ENCODE measurements around the gene RHBDD1. TPM values are rescaled to one million over a fixed set of nuclear protein-coding genes. Genes with fewer than 3 reads are reported as not detected.
"Not testable (repeated sequence)": the region's sequence is repeated elsewhere in the genome, so short reads cannot be mapped to it uniquely, and the experiment has no call there.

RHBDD1 gene
- total RNA-seq, 1 donor from 2014 or later = 29.9 TPM

DNA sequence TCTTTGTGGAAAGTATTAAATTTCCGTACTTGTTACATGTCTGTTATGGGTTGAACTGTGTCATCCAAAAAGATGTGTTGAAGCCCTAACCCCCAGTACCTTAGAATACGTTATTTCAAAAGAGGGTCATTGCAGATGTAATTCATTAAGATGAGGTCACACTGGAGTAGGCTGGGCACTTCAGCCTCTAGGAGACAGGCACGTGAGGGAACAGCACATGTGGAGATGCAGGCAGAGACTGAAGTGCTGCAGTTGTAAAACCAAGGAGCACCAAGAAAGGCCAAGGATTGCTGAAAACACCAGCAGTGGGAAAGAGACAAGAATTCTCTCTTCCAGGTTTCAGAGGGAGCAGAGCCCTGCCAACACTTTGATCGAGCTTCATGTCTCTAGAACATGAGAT is 4.6 kb upstream of the RHBDD1 start:
- Mint-ChIP-seq H3K4me3 (ENCODE audit: unreplicated experiment) (no peak overlapping the region), H3K9me3 (ENCODE audit: unreplicated experiment) (peaks cover under 1% of the 10 kb centered on the region), H3K36me3 (ENCODE audit: unreplicated experiment) (no peaks in the 10 kb centered on the region), H3K27me3 (ENCODE audit: unreplicated experiment) (no peaks in the 10 kb centered on the region), H3K27ac (ENCODE audit: unreplicated experiment) (no peak overlapping the region), H3K4me1 (ENCODE audit: low read depth, unreplicated experiment) (peaks cover 9% of the 10 kb centered on the region)
- TF ChIP-seq, protein P1, sequence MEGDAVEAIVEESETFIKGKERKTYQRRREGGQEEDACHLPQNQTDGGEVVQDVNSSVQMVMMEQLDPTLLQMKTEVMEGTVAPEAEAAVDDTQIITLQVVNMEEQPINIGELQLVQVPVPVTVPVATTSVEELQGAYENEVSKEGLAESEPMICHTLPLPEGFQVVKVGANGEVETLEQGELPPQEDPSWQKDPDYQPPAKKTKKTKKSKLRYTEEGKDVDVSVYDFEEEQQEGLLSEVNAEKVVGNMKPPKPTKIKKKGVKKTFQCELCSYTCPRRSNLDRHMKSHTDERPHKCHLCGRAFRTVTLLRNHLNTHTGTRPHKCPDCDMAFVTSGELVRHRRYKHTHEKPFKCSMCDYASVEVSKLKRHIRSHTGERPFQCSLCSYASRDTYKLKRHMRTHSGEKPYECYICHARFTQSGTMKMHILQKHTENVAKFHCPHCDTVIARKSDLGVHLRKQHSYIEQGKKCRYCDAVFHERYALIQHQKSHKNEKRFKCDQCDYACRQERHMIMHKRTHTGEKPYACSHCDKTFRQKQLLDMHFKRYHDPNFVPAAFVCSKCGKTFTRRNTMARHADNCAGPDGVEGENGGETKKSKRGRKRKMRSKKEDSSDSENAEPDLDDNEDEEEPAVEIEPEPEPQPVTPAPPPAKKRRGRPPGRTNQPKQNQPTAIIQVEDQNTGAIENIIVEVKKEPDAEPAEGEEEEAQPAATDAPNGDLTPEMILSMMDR (IDR thresholded peaks at IDR 0.05; ENCODE audit: partially characterized antibody, unreplicated experiment) = no peak
- DNase-seq = no peak

DNA sequence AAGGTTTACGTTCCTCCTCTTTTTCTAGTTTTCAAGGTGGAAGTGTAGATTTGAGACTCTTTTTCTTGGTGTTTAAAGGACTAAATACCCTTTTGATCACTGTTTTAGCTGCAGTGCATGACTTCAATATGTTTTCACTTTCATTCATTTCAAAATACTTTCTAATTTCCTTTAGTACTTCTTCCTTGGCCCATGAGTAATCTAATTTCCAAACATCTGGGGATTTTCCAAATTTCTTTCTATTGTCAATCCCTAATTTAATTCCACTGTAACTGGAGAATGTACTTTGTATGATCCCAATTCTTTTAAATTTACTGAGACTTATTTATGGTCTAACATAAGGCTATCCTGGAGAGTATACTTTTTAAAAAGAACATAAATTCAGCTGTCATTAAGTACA is 3.8 kb upstream of the RHBDD1 start:
- H3K27me3 Mint-ChIP-seq (ENCODE audit: unreplicated experiment) = no peaks in the 10 kb centered on the region
- peaks cover 14% of the 10 kb centered on the region for H3K4me1 Mint-ChIP-seq (ENCODE audit: low read depth, unreplicated experiment)
- no peak overlapping the region for H3K27ac Mint-ChIP-seq (ENCODE audit: unreplicated experiment)
- H3K9me3 Mint-ChIP-seq (ENCODE audit: unreplicated experiment) = peaks cover 1% of the 10 kb centered on the region
- no peak for DNase-seq
- H3K4me3 Mint-ChIP-seq (ENCODE audit: unreplicated experiment) = no peak overlapping the region
- TF ChIP-seq, protein P1 (IDR thresholded peaks at IDR 0.05; ENCODE audit: partially characterized antibody, unreplicated experiment) = no peak
- H3K36me3 Mint-ChIP-seq (ENCODE audit: unreplicated experiment) = no peaks in the 10 kb centered on the region

DNA sequence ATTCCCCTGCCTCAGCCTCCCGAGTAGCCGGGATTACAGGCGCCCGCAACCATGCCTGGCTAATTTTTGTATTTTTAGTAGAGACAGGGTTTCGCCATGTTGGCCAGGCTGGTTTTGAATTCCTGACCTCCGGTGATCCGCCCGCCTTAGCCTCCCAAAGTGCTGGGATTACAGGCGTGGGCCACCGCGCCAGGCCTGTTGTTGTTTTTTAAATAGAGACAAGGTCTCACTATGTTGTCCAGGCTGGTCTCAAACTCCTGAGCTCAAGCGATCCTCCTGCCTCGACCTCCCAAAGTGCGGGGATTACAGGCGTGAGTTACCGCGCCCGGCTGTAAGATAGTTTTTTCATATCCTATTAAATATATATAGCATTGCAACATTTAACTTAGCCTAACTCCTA is 974 bp upstream of the RHBDD1 start:
- DNase-seq; H3K36me3 Mint-ChIP-seq (ENCODE audit: unreplicated experiment); H3K9me3 Mint-ChIP-seq (ENCODE audit: unreplicated experiment); H3K27me3 Mint-ChIP-seq (ENCODE audit: unreplicated experiment): not testable (repeated sequence)
- Mint-ChIP-seq H3K27ac (ENCODE audit: unreplicated experiment) (peak overlapping the region; percentile 94), H3K4me1 (ENCODE audit: low read depth, unreplicated experiment) (peaks cover 19% of the 10 kb centered on the region), H3K4me3 (ENCODE audit: unreplicated experiment) (peak overlapping the region; percentile 97)

DNA sequence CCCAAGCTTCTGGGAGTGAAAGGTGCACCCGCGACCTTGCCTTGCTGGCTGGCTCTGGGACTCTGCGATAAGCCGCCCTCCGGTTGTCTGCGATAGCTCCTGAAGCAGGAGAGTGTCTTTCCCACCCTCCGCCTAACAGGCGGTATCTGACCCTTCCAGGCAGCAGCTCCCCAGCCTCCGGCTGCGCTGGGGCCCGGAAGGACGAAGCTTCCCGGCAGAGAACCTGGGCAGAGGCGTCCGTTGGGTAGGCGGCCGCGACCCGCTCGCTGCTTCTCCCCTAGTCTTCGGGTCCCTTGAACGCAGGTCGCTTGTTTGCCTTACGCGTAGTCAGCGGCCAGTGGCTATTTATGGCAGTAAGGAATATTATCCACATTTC is 446 bp upstream of the RHBDD1 start:
- peaks cover 23% of the 10 kb centered on the region for H3K4me1 Mint-ChIP-seq (ENCODE audit: low read depth, unreplicated experiment)
- H3K36me3 Mint-ChIP-seq (ENCODE audit: unreplicated experiment) = no peaks in the 10 kb centered on the region
- no peaks in the 10 kb centered on the region for H3K27me3 Mint-ChIP-seq (ENCODE audit: unreplicated experiment)
- peak overlapping the region; percentile 94 for H3K27ac Mint-ChIP-seq (ENCODE audit: unreplicated experiment)
- peak; percentile 63 for DNase-seq
- TF ChIP-seq, protein P1 (IDR thresholded peaks at IDR 0.05; ENCODE audit: partially characterized antibody, unreplicated experiment) = no peak
- H3K4me3 Mint-ChIP-seq (ENCODE audit: unreplicated experiment) = peak overlapping the region; percentile 97
- peaks cover 1% of the 10 kb centered on the region for H3K9me3 Mint-ChIP-seq (ENCODE audit: unreplicated experiment)

DNA sequence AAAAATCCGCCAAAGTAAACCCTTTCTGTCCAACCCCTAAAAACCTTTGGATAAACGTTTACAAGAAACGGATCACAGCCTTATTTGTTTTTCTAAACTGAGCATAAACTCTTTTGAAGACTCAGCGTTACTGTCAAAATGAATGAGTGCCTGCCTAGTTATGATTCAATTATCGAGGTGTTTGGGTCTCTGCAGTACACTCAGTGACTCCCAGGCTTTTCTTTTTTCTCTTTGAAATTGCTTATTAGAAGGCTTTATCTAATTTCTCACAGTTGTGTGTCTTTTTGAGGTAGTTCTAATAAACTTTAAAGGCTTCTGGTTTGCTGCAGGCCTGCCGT is 663 bp downstream of the RHBDD1 start:
- TF ChIP-seq, protein P1 (IDR thresholded peaks at IDR 0.05; ENCODE audit: partially characterized antibody, unreplicated experiment) = no peak
- peaks cover 25% of the 10 kb centered on the region for H3K4me1 Mint-ChIP-seq (ENCODE audit: low read depth, unreplicated experiment)
- H3K36me3 Mint-ChIP-seq (ENCODE audit: unreplicated experiment) = no peaks in the 10 kb centered on the region
- no peaks in the 10 kb centered on the region for H3K27me3 Mint-ChIP-seq (ENCODE audit: unreplicated experiment)
- DNase-seq = no peak
- peaks cover 1% of the 10 kb centered on the region for H3K9me3 Mint-ChIP-seq (ENCODE audit: unreplicated experiment)
- peak overlapping the region; percentile 94 for H3K27ac Mint-ChIP-seq (ENCODE audit: unreplicated experiment)
- H3K4me3 Mint-ChIP-seq (ENCODE audit: unreplicated experiment) = peak overlapping the region; percentile 97

DNA sequence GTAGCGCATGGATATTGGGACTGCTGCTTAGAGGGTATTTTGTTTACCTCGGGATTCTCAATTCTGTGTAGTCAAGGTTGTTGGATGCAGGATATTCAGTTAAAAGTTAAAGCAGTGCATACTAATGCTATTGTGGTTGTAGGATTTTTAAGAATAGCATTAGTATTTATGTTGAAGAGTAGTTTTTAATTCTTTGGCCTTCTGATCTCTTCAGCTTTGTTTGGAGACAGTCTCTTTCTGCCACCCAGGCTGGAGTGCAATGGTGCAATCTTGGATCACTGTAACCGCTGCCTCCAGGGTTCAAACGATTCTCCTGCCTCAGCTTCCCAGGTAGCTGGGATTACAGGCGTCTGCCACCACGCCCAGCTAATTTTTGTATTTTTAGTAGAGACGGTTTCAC is 1.5 kb downstream of the RHBDD1 start:
- peaks cover 1% of the 10 kb centered on the region for H3K9me3 Mint-ChIP-seq (ENCODE audit: unreplicated experiment)

More for the DNA sequence above, 1.5 kb downstream of the RHBDD1 start:
- H3K4me3 Mint-ChIP-seq (ENCODE audit: unreplicated experiment) = peak overlapping the region; percentile 97
- no peaks in the 10 kb centered on the region for H3K36me3 Mint-ChIP-seq (ENCODE audit: unreplicated experiment)
- no peak overlapping the region for H3K27ac Mint-ChIP-seq (ENCODE audit: unreplicated experiment)
- DNase-seq = no peak
- no peaks in the 10 kb centered on the region for H3K27me3 Mint-ChIP-seq (ENCODE audit: unreplicated experiment)
- peaks cover 25% of the 10 kb centered on the region for H3K4me1 Mint-ChIP-seq (ENCODE audit: low read depth, unreplicated experiment)
- TF ChIP-seq, protein P1 (IDR thresholded peaks at IDR 0.05; ENCODE audit: partially characterized antibody, unreplicated experiment) = no peak

All from glutamatergic neuron (in vitro differentiated cells).